ENCODE measurements around the gene TUBA3E. TPM values are rescaled to one million over a fixed set of nuclear protein-coding genes. Genes with fewer than 3 reads are reported as not detected.
A peak's percentile ranks its signal among the peaks of the same experiment; 100 is the strongest.
"Not testable (repeated sequence)": the region's sequence is repeated elsewhere in the genome, so short reads cannot be mapped to it uniquely, and the experiment has no call there.

Gene TUBA3E
- total and polyA plus RNA-seq, 2 of the 13 experiments (the other 11 are each of a cell fraction or from before 2014, with no cell fraction given) = not detected

GRCh38 chr2:130181880-130182682 is 16.2 kb downstream of the TUBA3E start, which contains the start of gene MZT2B (continued):
- TF ChIP-seq PATZ1 (CRISPR knock-in tag; IDR thresholded peaks at IDR 0.05) (peak; percentile 97), ZHX2 (IDR thresholded peaks at IDR 0.05; ENCODE audit: low read depth) (peak; percentile 72), BATF2 (CRISPR knock-in tag; IDR thresholded peaks at IDR 0.05) (peak; percentile 85; the same call in 1 of the 2 replicates), FOXA3 (CRISPR knock-in tag; IDR thresholded peaks at IDR 0.05) (peak; percentile 54), PRMT3 (CRISPR knock-in tag; IDR thresholded peaks at IDR 0.05; ENCODE audit: borderline replicate concordance, low read depth) (peak; percentile 81; the same call in 1 of the 2 replicates), HOXA3 (CRISPR knock-in tag; IDR thresholded peaks at IDR 0.05) (peak; percentile 88), ZNF878 (CRISPR knock-in tag; IDR thresholded peaks at IDR 0.05) (0 out of 2 replicates have a peak, but pooled peaks have one; percentile 39), ZNF770 (CRISPR knock-in tag; IDR thresholded peaks at IDR 0.05) (0 out of 2 replicates have a peak, but pooled peaks have one; percentile 5), ZFP36L1 (CRISPR knock-in tag; IDR thresholded peaks at IDR 0.05) (peak; percentile 27; the same call in 1 of the 2 replicates), TEAD3 (CRISPR knock-in tag; optimal IDR thresholded peaks at IDR 0.05; ENCODE audit: borderline replicate concordance) (peak; percentile 58), SNAPC5 (CRISPR knock-in tag; IDR thresholded peaks at IDR 0.05; ENCODE audit: borderline replicate concordance) (0 out of 2 replicates have a peak, but pooled peaks have one; percentile 70), E2F5 (CRISPR knock-in tag; conservative IDR thresholded peaks at IDR 0.05) (peak; percentile 72; the same call in 1 of the 2 replicates), MED1 (CRISPR knock-in tag; IDR thresholded peaks at IDR 0.05) (peak; percentile 34; the same call in 1 of the 2 replicates), YY1 (IDR thresholded peaks at IDR 0.05; ENCODE audit: insufficient read depth, insufficient replicate concordance, low read depth, low read length) (peak; percentile 86), CEBPG (CRISPR knock-in tag; IDR thresholded peaks at IDR 0.05) (0 out of 2 replicates have a peak, but pooled peaks have one; percentile 13)
- not testable (repeated sequence) for TF ChIP-seq ZHX2 (CRISPR knock-in tag; IDR thresholded peaks at IDR 0.05; ENCODE audit: borderline replicate concordance)

All from HepG2 (cell line).